NOMO-1 (cell line): ENCODE measurements around the gene ARSB.

ENCODE experiments used
- DNase-seq, 2 experiments: peaks; one replicate each; lab custom pipeline; 2025; ENCODE audit not compliant: unreplicated experiment in 2 of 2; lab: John Stamatoyannopoulos, UW

ARSB gene

DNA sequence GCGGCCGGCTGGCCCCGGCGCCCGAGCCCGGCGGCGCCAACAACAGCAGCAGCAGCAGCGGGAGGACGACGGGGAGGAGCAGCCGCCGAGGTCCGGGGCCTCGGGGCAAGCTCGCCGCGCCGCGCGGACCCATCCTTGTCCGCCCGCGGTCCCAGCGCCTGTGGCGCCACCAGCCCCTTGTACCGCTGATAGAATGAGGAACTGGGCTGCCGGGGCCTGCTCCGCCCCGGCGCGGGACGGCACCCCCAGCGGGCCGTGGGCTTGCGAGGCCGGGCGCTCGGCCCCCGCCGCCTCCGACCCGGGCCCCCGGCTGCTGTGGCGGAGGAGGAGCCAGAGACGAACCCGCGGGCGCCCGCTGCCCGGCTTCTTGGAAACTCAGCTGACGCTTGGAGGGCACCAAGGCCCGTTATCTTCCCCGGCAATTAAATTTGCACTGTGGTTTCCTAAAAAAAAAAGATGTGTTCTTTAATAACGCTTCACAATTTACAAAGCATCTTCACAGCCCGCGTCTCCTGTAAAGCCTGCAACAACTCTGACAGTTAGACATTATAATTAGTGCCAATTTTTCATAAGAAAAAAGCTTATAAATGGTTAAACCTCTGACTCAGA, at the start of gene ARSB:
TSS of gene ARSB (minus strand) at position 195 of the 609 bp plus-strand sequence. CDS start at position 133, 62 bp downstream.
- peak; percentile 61 to 65 for DNase-seq

DNA sequence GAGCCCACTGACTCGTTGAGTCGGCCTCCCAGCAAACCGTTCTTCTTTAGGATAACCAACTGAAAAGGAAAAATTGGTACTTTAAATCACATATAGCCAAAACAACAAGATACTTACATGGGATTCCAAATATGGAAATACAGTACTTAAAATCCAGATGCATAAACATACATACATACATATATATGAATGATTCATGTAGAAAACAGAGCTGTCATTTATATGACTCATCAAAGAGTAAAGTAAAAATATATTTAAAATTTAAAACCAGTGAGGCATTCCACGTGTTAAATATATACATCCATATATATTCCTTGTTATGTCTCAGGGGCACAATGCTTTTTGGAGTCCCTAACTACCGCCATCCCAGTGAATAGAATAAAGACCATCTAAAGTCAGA, 47.7 kb upstream of the ARSB start:
- no peak for DNase-seq

DNA sequence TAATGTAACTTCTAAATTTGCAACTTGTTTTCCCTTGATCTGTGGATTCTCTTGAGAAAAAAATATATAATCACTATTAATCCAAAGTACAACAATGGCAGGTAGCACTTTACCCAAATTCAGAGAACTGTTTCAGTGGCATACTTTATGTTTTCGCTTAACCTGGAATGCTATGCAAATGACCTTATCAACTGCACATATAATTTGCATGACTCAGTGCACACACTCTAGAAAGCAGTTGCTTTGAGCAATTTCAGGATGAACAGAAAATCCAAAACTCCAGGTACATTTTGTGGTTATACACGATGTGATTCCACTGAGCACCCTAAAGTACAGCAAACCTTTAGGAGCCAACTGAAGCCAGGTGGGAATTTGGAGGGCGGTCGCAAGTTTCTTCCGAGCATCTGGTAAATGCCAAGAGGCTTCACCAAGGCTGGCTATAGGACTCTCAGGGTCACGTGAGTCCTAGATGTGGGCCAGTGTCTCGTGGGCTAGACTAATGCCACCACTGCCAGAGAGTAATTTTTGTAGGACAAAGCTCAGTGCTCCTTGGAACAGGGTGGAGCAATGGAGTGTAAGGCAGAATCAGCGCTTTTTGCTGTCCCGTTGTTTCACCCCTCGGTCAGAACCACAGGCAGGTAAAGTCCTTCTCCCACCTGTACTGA, 47.1 kb upstream of the ARSB start:
- no peak for DNase-seq

DNA sequence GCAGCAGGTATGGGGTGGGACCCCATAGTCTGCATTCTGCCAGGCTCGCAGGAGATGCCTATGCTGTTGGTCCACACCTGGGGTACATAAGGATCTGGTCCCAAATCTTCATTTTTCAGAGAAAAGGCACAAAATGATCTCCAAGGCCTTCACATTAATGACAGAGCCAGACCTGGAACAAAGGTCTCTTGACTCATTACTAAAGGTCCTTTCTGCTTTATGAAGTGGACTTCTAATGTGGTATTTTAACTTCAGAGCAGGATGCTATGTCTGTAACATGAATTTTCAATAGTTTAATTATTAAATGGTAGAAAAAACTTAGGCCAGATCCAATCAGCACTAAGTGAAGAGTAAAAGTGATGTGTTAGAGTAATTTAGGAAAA, 46.4 kb upstream of the ARSB start:
- no peak for DNase-seq

DNA sequence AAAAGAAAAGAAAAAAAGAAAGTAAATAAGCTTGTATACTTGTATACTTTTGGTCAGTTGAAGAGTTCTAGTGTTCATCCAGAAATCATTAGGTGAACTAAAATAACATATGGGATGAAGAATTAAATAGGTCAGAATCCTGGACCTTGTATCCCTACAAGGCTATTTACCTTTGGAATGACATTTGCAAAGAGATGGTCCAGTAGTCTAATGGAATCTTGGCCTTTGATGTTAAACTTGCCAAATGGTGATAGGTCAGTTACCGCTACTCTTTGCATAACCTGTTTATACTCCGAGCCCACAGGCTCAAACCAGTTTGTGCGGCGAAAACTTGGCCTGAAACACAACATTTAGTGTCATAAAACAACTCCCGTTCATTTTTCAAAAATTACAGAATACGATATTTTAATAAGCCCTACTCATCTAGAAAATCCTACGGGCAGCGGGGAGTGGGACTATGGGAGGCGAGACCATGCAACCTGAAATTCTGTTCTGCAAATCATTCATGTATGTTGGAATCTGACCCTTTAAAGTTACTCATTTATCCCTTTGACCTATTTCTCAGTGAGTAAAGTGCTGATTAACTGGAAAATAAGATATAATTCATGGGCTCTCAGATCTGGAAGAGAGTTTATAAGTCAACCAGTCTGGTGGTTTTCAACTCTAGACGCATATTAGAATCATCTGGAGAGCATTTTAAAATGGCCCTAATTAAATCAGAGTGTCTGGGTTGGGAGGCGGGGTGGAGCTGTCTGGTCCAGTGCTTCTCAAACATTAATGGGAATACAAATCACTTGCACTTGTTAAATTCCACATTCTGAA, 45.8 kb upstream of the ARSB start:
- no peak for DNase-seq

DNA sequence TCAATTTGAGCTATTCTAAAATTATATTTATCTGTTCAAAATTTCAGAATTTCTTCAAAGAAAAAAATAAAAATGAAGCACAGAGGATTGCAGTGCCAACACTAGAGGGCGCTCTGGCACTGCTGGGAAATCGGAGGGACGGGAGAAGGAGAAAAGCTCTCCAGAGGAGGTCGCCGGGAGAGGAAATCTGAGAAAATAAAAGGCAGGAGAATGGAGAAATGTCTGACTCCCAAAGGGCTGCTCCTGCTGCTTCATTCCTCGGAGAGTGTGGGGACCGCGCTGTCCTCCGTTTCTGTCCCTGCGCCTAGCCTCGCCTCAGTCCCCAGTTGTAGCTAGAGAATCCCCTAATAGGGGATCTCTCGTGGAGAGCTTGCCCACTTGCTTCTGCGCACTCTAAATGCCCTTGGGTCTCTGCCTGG, 40.0 kb upstream of the ARSB start:
- peak in 1 of 2 experiments; percentile 31 for DNase-seq

DNA sequence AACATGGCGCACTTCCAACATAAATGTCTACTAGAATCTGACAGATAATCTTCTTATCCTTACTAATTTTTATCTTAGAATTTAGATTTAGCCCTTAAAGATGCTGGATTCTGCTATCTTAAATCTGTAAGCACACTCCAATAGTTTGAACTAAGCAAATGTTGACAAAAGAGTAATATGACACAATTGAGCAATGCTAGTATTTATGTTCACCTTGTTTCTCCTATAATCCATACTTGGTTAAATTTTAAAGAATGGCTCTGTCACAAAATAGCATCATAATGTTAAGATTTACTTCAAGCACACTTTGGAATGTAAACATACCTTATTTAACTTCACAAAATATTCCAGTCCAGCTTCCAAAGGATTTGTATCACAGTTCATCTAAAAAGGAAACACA, 38.8 kb upstream of the ARSB start:
- DNase-seq, result no peak

DNA sequence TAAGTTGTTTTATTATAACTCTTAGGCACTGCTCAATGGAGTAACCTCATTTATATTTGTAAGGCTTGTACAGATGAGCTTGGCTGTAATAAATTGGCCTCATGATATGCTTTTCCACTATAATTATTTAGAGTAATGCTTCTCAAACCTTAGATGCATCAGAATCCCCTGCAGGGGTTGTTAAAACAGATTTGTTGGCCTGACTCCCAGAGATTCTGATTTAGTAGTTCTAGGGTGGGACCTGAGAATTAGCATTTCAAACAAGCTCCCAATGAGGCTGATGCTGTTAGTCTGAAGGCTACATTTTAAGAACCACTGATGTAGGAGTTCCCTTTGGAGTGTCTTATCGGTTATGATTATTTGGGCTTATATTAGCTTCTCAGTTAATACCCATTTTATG, 38.2 kb upstream of the ARSB start:
- DNase-seq, result no peak

DNA sequence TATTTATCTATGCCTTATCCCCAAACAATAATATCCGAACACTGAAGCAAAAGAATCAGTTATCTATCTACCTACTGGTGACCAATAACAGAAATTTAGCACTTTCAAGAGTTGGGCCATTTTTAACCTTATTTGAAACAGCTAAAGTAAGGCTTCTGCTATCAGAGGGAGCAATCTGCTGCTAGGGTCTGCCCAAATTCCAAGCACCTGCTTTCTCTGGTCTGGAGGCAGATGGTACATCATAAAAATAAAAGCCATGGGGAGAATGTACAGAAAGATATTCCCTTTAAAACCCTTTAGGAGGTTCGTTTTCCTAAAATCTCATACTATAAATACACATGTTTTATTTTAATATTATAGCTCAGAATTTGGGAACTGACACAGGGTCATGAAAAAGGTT, 37.7 kb upstream of the ARSB start:
- no peak for DNase-seq

DNA sequence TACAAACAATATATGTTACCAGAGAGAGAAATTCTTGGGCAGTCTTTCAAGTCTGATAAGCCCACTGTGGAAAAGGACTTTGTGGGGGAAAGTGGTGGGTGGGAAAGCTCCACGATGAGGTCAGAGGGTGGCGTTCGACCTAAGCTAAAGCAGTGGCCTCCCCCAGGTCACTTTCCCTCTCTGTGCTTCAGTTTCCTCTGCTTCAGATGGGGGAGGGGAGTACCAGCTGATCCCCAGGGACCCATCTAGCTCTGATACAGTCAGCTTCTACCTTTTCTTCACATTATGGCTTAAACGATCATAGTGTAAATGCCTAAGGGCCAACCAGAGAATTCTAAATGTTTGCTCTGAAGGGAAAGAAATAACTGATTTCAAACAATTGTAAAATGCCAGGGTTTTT, 36.6 kb upstream of the ARSB start:
- DNase-seq, result no peak

DNA sequence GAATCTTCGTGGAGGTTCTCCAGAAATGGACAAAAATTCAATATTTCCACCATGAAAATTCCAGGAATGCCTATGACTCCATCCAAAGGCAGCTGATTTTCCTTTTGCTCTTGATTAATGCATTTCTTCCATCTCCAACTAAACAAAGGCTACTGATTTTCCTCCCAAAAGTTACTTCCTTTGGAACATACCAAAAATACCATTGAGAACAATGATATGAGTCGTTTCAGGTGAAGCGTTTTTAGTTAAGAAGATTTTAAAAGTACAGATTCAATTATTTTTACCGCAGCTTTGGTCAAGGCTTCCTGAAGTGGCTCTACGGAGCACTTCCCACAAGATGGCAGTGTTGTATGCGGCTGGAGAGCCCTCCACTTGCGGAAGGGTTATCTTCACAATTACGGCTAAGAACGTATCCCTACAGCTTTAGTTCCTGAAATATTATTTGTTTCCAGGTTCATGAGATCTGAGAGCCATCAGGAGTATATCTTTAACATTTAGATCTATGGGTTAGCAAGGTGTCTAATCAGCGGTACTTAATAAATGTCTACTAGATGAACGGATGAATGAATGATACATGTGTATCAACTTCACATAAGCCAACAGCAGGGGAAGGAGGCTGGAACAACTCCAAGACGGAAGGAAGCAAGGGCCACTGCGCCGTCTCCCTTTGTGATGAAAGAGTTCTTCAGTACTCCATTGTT, 35.9 kb upstream of the ARSB start:
- peak; percentile 17 to 55 for DNase-seq

DNA sequence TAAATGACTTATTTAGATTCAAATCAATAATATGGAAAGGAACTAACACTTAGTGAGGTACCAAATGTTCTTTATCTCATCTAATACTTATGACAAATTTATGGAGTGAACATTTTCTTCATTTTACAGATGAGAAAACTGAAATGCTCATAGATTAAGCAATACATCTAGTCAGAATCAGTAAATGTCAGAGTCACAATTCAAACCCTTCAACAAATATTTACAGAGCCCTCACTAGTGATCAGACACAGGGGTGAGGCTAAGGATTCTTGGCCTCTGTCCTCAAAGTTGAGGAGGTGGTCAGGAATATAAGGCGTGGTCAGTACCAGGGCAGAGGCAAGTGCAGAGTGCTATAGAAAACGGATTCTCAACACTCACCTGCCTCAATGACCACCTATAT, 29.5 kb upstream of the ARSB start:
- DNase-seq, result no peak

DNA sequence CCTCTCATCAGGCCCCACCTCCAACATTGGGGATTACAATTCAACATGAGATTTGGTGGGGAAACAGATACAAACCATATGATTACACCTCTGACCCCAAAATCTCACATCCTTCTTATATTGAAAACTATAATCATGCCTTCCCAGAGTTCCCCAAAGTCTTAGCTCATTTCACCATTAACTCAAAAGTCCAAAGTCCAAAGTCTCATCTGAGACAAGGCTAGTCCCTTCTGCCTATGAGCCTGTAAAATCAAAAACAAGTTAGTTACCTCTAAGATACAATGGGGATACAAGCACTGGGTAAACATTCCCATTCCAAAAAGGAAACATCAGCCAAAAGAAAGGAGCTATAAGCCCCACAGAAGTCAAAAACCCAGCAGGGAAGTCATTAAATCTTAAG, 26.8 kb upstream of the ARSB start:
- DNase-seq, result no peak

DNA sequence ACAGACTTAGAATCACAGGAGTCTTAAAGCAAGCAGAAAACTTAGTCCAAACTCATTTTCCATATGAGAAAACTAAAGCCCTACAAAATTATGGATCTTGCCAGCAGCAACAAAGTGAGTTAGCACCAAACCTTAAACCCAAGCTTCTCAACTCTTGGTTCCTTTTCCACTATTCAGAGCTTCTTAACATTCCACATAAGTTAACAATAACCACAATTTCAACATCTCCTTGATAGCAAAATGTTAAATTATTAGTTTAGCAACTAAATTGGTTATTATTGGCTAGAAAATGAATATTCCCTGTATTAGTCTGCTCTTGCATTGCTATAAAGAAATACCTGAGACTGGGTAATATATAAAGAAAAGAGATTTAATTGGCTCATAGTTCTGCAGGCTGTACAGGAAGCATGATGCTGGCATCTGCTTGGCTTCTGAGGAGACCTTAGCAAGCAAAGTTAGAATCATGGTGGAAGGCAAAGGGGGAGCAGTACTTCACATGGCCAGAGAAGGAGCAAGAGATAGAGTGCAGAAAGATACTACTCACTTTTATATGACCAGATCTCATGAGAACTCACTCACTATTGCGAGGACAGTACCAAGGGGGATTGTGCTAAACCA, 26.2 kb upstream of the ARSB start:
- no peak for DNase-seq

DNA sequence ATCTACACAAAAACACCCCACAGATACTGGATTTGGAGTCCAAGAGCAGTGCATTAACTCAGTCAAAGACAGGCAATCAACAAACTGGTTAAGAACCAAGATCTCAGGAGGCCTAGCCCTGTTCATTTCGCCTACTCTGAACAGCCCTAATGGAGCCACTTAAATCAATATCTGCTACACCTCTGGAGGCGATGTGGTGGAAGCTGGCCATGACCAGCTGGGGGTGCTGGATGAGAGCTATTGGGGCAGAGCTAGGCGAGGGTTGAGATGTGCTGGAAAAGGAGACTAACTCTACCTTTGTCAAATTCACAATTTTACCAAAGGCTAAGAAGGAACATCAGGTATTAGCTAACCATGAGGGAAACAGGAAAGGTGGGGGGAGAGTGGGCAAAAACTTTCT, 23.3 kb upstream of the ARSB start:
- no peak for DNase-seq

DNA sequence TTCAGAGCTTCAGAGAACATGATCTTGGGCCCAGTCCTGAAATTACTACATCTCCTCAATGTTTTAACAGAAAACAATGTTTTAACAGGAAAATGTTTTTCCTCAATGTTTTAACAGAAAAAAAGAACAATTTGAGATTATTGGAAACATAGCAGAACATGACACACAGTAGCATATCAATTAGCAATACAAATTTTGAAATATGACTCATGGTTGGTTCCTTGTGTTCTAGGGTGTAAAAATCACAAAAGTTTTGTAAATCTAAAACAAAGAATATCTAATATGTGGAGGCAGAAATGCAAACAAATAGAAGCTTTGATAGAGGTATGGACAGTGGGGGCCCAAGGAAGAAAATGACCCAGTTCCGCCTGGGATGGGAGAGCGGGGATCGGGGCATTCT, 22.8 kb upstream of the ARSB start:
- no peak for DNase-seq

DNA sequence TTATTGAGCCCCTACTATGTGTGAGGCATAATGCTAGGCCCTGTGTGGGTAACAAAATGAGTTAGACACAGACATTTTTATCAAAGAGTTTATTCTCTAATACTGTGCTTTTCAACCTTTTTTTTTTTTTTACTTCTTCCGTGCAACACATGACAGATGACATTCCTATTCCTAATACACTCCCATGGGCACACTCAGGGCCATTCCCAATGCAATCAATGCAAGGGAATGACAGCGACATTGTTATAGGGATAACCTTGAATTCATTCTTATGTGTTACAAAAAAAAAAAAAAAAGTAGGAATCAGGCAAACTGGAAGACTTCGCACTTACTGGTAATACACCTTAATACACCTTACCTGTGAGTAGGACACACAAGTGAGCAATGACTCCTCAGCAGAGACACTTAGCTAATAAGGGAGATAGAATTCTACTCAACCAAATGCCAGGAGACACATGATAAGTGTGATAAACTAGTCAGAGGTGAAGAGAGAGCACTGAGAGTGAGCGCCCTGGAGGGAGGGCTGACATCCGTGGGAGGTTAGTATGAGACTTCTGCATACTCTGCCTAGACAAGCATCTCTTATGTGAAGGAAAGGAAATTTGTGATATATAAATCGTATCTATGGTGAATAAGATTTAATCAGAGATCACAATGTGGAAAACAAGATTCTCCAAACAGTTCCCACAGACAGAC, 21.0 kb upstream of the ARSB start:
- no peak for DNase-seq

DNA sequence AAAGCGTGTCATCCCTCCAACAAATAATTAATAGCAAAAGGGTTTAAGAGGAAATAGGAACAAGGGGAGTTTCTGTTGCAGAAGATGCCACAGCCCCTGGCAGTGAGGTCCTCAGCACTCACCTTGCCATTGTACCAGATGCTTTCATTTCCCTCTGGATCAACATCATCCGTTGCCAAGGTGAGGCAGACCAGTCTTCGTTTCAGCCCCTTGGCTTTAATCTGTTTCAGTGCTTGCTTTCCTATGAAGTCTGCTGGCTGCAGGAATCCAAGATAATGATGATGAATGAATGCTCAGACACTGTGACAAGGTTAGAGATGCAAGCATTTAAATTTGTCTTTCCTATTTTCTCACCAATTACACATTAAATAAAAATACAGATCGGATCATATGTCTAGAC, 20.0 kb upstream of the ARSB start:
- no peak for DNase-seq

DNA sequence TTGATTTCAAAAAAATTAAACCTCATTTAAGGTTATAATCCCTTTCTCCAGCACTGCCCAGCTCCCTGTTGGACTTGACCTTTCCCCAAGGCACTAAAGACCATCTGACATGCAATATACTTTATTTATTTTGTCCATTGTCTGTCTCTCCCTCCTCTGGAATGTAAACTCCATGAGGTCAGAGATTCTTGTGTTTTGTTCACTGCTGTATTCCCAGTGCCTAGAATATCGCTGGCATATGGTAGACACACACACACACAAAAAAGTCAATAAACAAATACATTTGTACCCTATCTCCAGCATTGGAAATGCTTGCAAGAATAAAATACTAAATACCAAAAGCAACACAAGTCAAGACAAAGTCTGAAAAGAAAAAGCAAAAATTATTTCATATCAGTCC, 17.3 kb upstream of the ARSB start:
- DNase-seq, result no peak

DNA sequence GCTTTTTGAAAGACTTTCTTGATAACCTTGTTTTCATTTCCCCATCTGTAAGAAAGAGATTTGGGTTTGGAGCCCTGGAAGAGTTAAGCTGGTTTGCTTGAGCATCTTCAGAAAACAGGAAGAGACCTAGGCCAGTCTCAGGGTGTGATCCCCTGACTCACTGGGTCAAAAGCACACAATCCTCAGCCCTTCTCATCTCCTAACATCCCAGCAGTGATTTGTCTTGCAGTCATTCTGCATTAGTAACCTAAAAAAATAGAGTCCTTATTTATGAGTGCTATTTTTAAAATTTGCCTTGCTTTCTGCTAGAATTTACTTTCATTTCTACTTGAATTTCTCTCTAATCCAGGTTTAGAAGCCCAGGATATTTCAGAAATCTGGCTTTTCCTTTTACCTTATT, 16.4 kb upstream of the ARSB start:
- no peak for DNase-seq
